A549 (cell line): ENCODE results near the gene PTEN. TPM values are rescaled to one million over a fixed set of nuclear protein-coding genes. Genes with fewer than 3 reads are reported as not detected.
"Not testable (repeated sequence)": the region's sequence is repeated elsewhere in the genome, so short reads cannot be mapped to it uniquely, and the experiment has no call there.

Experiments
- ATAC-seq, 2 experiments: fragments of 200-7000 bp in 1 of 2; fragments of >200 bp in 1 of 2; cut with Nextera tagmentation in 1 of 2; cut with Tn5 transposase in 1 of 2; 3 replicates each; pipeline versions ENCODE4 v1.8.0 to v1.9.1; 2018 to 2020; ENCODE audit warnings: mild to moderate bottlenecking in 1 of 2, moderate library complexity in 1 of 2
- CTCF ChIA-PET: fragments of 300-600 bp; sonication (Branson Sonifier 250); formaldehyde crosslinking; extraction: SDS; loops from one replicate; lab custom pipeline; 2021; ENCODE audit warnings: antibody characterized with exemption, inconsistent platforms; lab: Yijun Ruan, JAX
- POLR2A ChIA-PET: fragments of 350-600 bp; formaldehyde crosslinking; extraction: SDS; loops from one replicate; lab custom pipeline; 2021; ENCODE audit warnings: antibody characterized with exemption, inconsistent platforms; lab: Yijun Ruan, JAX
- DNase-seq, 2 experiments: peaks; one replicate each; pipeline versions ENCODE4 v3.0.0 to v3.0.0-alpha.2; 2011 to 2016; ENCODE audit warnings: low read depth in 1 of 2, low spot score in 1 of 2
- FAIRE-seq: peaks from 2 replicates; lab custom pipeline; 2011; peaks lifted over from hg19 to GRCh38; lab: Jason Lieb, UNC
- H3K27ac ChIP-seq, 2 experiments: fragments of >200 bp; sonication (Bioruptor Twin); formaldehyde crosslinking; 3 replicates each; pipeline ENCODE4 v1.5.1; 2016 to 2017
- H3K4me1 ChIP-seq: fragments of >200 bp; sonication (Bioruptor Twin); formaldehyde crosslinking; 3 replicates; pipeline ENCODE4 v1.6.1; 2016
- H3K4me2 ChIP-seq: fragments of >200 bp; sonication (Bioruptor Twin); formaldehyde crosslinking; 3 replicates; pipeline ENCODE4 v1.6.1; 2016
- H3K4me3 ChIP-seq: fragments of >200 bp; sonication (Bioruptor Twin); formaldehyde crosslinking; 3 replicates; pipeline ENCODE4 v1.5.1; 2016
- H3K9me3 ChIP-seq: fragments of >200 bp; sonication (Bioruptor Twin); formaldehyde crosslinking; 3 replicates; pipeline ENCODE4 v1.6.1; 2016
- CBX2 ChIP-seq: fragments of 200-600 bp; sonication (generic); IDR thresholded peaks from 2 replicates; pipeline ENCODE4 v1.6.1; 2016; ENCODE audit warnings: low read depth, mild to moderate bottlenecking, borderline replicate concordance
- JUN ChIP-seq, 2 experiments: fragments of >200 bp; sonication (Bioruptor Twin); formaldehyde crosslinking; IDR thresholded peaks; 2 replicates in 1 of 2; 3 replicates in 1 of 2; pipeline ENCODE4 v1.6.1; 2016 to 2017
- MAFK ChIP-seq: fragments of 450-650 bp; IDR thresholded peaks from 2 replicates; pipeline ENCODE4 v1.6.1; 2014; ENCODE audit not compliant: partially characterized antibody
- MYC ChIP-seq: IDR thresholded peaks from 2 replicates; pipeline ENCODE4 v1.6.1; 2012; ENCODE audit warnings: mild to moderate bottlenecking, inconsistent platforms, low read length, improper control_type of control experiment, borderline replicate concordance
- NFE2L2 ChIP-seq: fragments of 150-350 bp; conservative IDR thresholded peaks from 2 replicates; pipeline ENCODE4 v1.6.1; 2014; ENCODE audit warnings: low read length
- PHF8 ChIP-seq: fragments of 200-600 bp; sonication (generic); IDR thresholded peaks from 2 replicates; pipeline ENCODE4 v1.6.1; 2016; ENCODE audit warnings: low read depth, mild to moderate bottlenecking, antibody characterized with exemption, moderate library complexity, borderline replicate concordance
- RAD21 ChIP-seq, 2 experiments: fragments of >200 bp in 1 of 2; sonication (Bioruptor Twin) in 1 of 2; formaldehyde crosslinking in 1 of 2; IDR thresholded peaks in 1 of 2; conservative IDR thresholded peaks in 1 of 2; 2 replicates in 1 of 2; 3 replicates in 1 of 2; pipeline ENCODE4 v1.6.1; 2012 to 2018; ENCODE audit warnings: inconsistent platforms in 1 of 2
- RCOR1 ChIP-seq: fragments of 150-350 bp; IDR thresholded peaks from 2 replicates; pipeline ENCODE4 v1.6.1; 2014; ENCODE audit warnings: antibody characterized with exemption, low read length, low read depth
- RFX5 ChIP-seq: fragments of 450-650 bp; IDR thresholded peaks from 2 replicates; pipeline ENCODE4 v1.7.1; 2014; ENCODE audit warnings: antibody characterized with exemption, mild to moderate bottlenecking, moderate library complexity
- SMC3 ChIP-seq: fragments of >200 bp; sonication (Bioruptor Twin); formaldehyde crosslinking; IDR thresholded peaks from 3 replicates; pipeline ENCODE4 v1.6.1; 2018; ENCODE audit warnings: inconsistent platforms
- ZNF302 ChIP-seq: fragments of 250-450 bp; sonication (Bioruptor Pico); IDR thresholded peaks from 2 replicates; pipeline ENCODE4 v1.9.0; 2021; ENCODE audit warnings: inconsistent platforms, mild to moderate bottlenecking, moderate library complexity
- WGBS: methylation state at CpG from one replicate; pipeline ENCODE4 v1.1.6; 2017; ENCODE audit errors: missing lambda C conversion rate; 5-methylcytosine and 5-hydroxymethylcytosine counted together
- polyA plus RNA-seq, 4 experiments: library from polyadenylated mRNA; depleted of rRNA in 3 of 4; stranded (reverse); fragments of >200 nt; fragmentation: RNase III in 1 of 4; extraction: RNeasy Plus Mini Kit Qiagen cat#74134 plus additional on column Dnase treatment in 1 of 4; gene quantifications; 2 replicates in 3 of 4; 3 replicates in 1 of 4; pipeline ENCODE4 v1.2.3, GENCODE V29; 2011 to 2017
- TF ChIP-seq, protein P1 (sequence below): fragments of >200 bp; sonication (Bioruptor Twin); formaldehyde crosslinking; IDR thresholded peaks from 2 replicates; pipeline ENCODE4 v1.6.1; 2016
- TF ChIP-seq, protein P2 (sequence below): fragments of >200 bp; sonication (Bioruptor Twin); formaldehyde crosslinking; IDR thresholded peaks from 3 replicates; pipeline ENCODE4 v1.5.1; 2016

The PTEN gene
- polyA plus RNA-seq, 2 of the 4 experiments (the other 2 are of a cell fraction) = 33.6 to 58.3 TPM

- H3K4me2 ChIP-seq = no peak overlapping the region
- 92% methylated on average over 1 of the region's 1 CpG for WGBS
- no peak overlapping the region for H3K27ac ChIP-seq
- no peaks in the 10 kb centered on the region for H3K9me3 ChIP-seq
- ChIA-PET CTCF (interaction anchor here (0.7 to 4.6 kb wide), 9 partner anchors 10 to 700 kb away, joined by 3 to 39 read pairs (median 5); partner anchors contain the start of gene ATAD1), POLR2A (interaction anchor here (2.7 kb wide), 1 partner anchor 10 kb away, joined by 15 read pairs; the partner anchor contains the start of genes KLLN and PTEN)
- TF ChIP-seq PHF8 (no peak), RAD21 (conservative IDR thresholded peaks at IDR 0.05 in 1 of 2, IDR thresholded peaks at IDR 0.05 in 1 of 2) (no peak), NFE2L2 (no peak), MYC (no peak), ZNF302 (no peak), RCOR1 (no peak), MAFK (peak; percentile 86), JUN (IDR thresholded peaks at IDR 0.05) (no peak)
- TF ChIP-seq, protein P1, sequence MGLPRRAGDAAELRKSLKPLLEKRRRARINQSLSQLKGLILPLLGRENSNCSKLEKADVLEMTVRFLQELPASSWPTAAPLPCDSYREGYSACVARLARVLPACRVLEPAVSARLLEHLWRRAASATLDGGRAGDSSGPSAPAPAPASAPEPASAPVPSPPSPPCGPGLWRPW = no peak
- no peak for DNase-seq
- no peak for ATAC-seq
- peaks cover 18% of the 10 kb centered on the region; the same call in 2 of the 3 replicates for H3K4me1 ChIP-seq
- FAIRE-seq = no peak
- no peak overlapping the region for H3K4me3 ChIP-seq
Measured at GRCh38 chr10:87852089-87852488, 11.3 kb upstream of the PTEN start.

GRCh38 chr10:87855247-87855646 lies 8.2 kb upstream of the PTEN start:
- ATAC-seq, DNase-seq, H3K4me2 ChIP-seq, FAIRE-seq, H3K4me1 ChIP-seq, POLR2A ChIA-PET, H3K27ac ChIP-seq, H3K4me3 ChIP-seq, H3K9me3 ChIP-seq: not testable (repeated sequence)
- CTCF ChIA-PET = interaction anchor here (0.5 kb wide), 1 partner anchor 9 kb away, joined by 3 read pairs; no protein-coding TSS in a partner anchor
- 83% methylated on average over 5 of the region's 5 CpGs for WGBS

- POLR2A ChIA-PET, FAIRE-seq, H3K4me1 ChIP-seq, ATAC-seq, H3K4me3 ChIP-seq, H3K9me3 ChIP-seq, H3K27ac ChIP-seq, H3K4me2 ChIP-seq, DNase-seq: not testable (repeated sequence)
- WGBS = 80% methylated on average over 4 of the region's 4 CpGs
- CTCF ChIA-PET = interaction anchor here (0.9 kb wide), 1 partner anchor 699 kb away, joined by 3 read pairs; no protein-coding TSS in a partner anchor
Measured at GRCh38 chr10:87855665-87856064, 7.8 kb upstream of the PTEN start.

GRCh38 chr10:87860156-87860795 lies 3.1 kb upstream of the PTEN start:
- Histone ChIP-seq H3K4me2 (no peak overlapping the region), H3K27ac (no peak overlapping the region), H3K4me3 (no peak overlapping the region), H3K9me3 (no peaks in the 10 kb centered on the region), H3K4me1 (peaks cover 5% of the 10 kb centered on the region; the same call in 1 of the 3 replicates)
- whole genome bisulfite sequencing = 65% methylated on average over 3 of the region's 3 CpGs
- DNase-seq (peak; percentile 71 to 84), ATAC-seq (peak in 1 of 2 experiments; percentile 4; a peak in 1 of 6 replicates), FAIRE-seq (no peak)
- peak; percentile 86 for TF ChIP-seq RAD21 (conservative IDR thresholded peaks at IDR 0.05 in 1 of 2, IDR thresholded peaks at IDR 0.05 in 1 of 2)
- no peak for TF ChIP-seq RFX5
- peak; percentile 83 for TF ChIP-seq SMC3
- TF ChIP-seq, protein P2, sequence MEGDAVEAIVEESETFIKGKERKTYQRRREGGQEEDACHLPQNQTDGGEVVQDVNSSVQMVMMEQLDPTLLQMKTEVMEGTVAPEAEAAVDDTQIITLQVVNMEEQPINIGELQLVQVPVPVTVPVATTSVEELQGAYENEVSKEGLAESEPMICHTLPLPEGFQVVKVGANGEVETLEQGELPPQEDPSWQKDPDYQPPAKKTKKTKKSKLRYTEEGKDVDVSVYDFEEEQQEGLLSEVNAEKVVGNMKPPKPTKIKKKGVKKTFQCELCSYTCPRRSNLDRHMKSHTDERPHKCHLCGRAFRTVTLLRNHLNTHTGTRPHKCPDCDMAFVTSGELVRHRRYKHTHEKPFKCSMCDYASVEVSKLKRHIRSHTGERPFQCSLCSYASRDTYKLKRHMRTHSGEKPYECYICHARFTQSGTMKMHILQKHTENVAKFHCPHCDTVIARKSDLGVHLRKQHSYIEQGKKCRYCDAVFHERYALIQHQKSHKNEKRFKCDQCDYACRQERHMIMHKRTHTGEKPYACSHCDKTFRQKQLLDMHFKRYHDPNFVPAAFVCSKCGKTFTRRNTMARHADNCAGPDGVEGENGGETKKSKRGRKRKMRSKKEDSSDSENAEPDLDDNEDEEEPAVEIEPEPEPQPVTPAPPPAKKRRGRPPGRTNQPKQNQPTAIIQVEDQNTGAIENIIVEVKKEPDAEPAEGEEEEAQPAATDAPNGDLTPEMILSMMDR = peak; percentile 78
- no peak for TF ChIP-seq CBX2
- ChIA-PET POLR2A (interaction anchor here (1.3 to 6.1 kb wide), 2 partner anchors 254 to 527 kb away, joined by 3 to 83 read pairs; no protein-coding TSS in a partner anchor), CTCF (interaction anchor here (0.6 to 5.6 kb wide), 11 partner anchors 10 to 692 kb away, joined by 3 to 38 read pairs (median 10); no protein-coding TSS in a partner anchor)
